ENCODE results near the gene TRABD2B. TPM values are rescaled to one million over a fixed set of nuclear protein-coding genes. Genes with fewer than 3 reads are reported as not detected.

The TRABD2B gene
- total RNA-seq, 1 donor from 2014 or later = 1.5 TPM

DNA sequence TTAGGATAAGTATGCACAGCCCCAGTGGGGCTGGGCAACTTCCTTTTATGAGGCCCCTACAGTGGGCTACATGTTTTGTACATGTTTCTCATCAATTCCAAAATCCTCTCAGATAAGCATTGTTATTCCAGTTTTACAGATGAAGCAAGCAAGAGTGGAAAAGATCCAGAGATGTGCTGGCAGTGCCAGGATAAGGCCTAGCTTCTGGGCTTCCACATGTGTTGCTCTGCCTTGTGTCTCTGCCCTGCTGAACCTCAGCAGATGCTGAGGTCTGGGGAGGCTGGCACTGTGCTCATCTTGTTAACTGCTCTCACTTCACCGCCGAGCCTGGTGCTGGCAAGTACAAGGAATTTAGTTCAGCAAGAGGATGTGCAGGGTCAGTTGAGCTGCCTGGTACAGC lies 202.1 kb downstream of the TRABD2B start:
- DNase-seq = no peak

DNA sequence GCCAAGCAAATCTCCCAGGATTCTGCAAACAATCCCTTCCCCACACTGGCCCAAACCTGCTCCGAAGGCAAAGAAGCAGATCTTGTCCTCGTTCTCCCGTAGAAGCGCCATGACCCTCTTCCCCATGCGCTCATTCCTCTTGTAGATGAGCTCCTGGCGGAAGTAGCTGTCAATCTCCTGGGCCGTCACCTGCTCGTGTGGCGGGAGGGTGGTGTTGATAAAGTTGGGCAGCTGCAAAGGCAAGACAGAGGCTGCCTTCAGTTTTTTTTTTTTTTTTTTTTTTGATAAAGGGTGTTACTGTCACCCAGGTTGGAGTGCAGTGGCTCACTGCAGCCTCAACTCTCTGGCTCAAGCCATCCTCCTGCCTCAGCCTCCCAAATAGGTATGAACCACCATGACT lies 202.7 kb downstream of the TRABD2B start:
- DNase-seq = no peak

DNA sequence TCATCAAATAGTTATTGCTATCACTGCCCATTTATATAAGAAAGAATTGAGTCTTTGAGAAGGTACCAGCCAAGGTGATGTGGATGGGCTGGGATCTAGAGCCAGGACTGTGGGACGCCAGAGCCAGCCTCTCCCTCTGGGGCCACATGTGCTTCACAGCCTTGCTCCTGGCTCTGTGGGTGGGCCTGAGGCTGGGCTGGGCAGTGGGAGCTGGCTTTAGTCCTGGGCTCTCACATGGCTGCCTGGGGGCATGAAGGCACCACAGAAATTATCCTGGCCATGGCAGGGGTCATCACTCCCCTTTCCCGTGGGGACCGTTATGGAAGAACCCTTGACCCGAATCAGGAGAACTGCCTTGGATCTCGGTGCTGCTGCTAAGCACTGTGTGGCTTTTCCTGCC lies 203.1 kb downstream of the TRABD2B start:
- DNase-seq = no peak

DNA sequence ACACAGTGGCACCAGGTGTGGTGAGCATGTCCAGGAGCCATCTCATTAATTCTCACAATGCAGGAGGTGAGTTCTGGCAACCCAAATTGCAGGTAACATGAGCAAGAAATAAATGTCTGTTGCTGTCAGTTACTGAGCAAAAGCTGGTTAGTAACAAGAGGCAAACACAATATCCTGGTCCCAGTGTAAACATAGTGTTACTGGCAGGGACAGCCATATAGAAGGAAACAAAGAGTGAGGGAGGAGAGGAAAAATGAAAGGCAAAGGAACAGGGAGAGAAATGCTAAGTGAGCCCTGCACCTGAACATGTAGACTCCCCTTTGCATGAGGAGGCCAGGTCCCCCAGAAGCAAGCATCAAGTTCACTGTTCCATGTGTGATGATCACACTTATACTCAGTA lies 203.6 kb downstream of the TRABD2B start:
- DNase-seq = no peak

DNA sequence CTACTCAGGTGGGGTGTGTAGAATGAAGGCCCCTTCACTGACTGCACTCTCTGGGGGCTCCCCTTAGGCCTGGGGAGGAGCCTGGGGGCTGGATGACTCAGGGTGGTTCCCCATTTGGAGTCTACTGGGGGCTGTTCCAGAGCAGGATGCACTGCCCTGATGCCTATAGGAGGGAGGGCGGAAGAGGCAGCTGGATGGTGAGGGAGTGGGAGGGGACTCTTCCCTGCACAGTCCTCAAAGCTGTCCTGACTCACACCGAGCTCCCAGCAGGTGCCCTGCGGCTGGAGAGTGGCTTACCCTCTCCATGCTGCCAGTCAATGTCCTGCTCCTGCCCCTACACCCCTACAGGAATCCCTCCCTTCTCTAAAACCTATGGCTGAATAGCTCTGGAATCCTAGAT lies 204.4 kb downstream of the TRABD2B start:
- no peak for DNase-seq

DNA sequence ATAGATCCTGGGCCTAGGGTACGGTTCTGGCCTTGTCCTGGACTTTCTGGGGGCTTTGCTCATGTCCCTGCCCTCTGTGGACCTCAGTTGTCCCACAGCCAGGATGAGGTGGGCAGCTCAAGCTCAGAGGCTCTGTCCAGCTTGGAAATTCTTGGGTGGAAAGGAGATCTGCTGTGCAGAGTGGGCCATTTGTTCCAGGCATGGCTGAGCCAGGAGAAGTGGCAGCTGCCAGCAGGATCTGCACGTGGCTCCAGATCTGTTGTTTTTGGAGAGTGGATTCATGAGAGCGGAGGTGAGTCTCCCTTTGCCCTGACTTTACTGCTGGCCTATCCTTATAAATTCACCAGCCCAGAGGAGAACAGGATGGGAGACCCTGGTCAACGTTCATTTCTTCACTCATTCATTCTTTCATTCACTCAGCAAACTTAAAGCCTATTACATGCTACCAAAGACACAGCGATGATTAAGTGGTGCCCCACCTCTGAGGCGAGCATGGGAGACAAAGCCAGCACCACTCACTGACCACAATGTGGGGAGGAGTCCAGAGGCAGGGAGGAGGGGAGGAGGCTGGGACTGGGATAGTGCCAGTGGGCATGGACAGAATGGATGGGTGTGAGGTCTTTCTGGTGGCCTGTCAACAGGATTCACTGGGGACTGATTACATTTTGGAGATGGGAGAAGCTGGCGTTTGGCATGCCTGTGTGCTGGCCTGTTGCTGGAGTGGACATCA lies 205.1 kb downstream of the TRABD2B start:
- DNase-seq = no peak

DNA sequence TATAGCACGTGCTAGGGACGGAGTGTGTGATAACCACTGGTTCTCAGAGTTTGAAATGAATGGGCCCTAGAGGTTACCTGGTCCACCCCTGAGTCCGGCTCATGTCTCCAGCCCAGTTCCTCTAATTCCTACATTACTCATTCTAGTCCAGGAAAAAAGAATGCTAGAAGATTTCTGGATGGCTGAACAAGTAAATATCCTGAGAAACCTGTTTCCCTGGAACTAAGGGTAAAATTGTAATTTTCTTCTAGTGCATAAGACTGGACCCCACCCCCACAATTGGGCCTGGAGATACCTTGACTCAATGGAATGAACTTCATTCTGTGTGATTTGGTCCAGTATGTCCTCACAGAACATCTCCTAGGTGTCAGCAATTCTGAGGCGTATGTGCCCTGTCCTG lies 208.4 kb downstream of the TRABD2B start:
- no peak for DNase-seq

DNA sequence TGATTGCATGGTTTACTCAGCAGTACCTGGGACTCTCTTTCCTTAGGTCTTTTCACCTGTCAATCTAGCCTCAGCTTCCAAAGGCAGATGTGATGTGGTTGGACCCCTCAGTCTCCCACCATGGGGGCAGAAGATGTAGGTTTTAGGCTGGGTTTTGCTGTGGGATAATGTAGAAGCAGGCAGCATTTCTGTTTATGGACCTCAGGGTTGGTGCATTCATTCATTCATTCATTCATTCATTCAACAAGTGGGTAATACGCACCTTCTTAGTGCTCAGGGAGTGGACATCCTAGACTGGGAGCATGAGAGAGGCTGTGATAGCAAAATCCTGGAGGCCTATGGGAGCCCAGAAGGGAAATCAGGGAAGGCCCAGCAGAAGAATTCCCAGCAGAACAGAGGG lies 209.6 kb downstream of the TRABD2B start:
- DNase-seq = no peak

DNA sequence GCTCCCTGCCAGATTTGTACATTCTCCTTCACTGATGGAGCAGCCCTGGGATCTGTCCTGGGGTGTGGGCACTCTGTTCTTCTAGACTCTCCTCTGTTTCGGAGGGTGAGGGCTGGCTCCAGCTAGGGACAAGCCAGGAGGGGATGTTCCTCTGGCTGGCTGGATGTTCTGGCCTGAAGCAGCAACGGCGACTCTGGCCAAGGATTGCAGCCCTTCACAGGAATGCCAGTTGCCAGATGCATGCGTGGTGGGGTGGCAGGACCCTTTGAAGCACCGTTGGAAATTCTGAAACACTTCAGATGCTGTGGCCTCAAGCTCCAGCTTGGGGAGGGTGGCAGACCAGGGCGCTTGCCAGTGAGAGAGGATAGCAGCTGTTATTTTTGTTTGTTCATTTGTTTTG lies 210.9 kb downstream of the TRABD2B start:
- DNase-seq = no peak

DNA sequence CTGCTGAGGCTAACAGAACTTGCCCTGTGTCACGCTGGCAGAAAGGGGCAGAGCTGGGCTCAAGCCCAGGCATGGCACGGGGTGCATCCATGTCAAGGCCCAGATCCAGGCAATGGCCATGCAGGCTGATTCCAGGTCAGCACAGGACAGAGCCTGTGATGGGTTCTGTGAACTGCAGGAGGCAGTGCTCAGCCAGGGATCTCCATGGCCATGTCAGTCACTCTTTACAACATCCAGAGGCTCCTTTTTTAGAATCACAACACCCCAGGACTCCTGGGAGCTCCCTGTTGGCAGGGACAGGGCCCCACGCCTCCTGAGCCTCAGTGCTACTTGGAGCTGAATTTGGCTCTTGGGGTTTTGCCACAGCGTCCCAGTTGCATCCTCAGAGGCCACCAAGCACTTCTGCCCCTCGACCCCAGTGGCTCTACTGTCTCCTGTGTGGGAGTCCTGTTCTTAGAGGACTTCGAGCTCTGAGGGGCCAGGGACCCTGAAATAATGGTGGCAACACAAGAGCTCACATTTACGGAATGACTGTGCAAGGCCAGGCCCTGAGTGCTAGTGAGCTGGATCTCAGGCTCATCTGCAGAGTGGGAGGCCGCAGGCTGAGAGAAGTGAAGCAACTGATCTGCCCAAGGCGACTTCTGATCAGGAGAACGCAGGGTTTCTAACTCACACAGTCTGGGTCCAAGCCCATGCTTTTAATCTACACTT lies 211.5 kb downstream of the TRABD2B start:
- no peak for DNase-seq

DNA sequence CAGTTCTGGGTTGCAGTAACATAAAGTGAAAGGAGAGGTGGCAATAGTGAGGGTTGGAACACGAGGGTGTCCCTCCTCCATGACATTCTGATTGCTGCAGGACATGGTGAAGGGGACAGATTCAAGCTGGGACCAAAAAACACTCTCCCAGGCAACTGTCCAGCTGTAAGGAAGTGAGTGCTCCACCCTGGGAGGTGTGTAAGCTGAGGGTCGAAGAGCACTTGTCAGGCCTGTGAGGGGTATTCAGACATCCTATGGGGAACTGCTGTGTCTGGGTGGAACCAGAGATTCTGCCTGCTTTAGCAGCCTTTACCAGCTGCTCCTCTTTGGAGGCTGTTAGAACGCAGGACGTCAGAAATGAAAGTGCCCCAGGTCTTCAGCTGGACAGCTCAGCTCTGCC lies 212.1 kb downstream of the TRABD2B start:
- no peak for DNase-seq

DNA sequence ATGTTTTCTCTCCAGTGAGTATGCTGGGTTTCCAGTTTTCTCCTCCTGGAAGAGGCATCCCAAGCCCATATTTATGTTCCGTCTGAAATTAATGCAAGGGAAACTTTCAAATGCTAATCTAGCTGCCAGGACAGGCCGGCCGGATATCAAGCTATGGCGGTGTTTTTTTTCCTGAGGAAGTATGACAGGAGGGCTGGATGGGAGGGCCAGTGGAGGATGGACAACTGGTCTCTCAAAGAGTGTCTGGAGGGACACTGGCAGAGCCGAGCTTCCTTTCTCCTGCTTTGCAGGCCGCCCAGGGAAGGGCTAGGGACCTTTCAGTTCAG lies 212.7 kb downstream of the TRABD2B start:
- no peak for DNase-seq

DNA sequence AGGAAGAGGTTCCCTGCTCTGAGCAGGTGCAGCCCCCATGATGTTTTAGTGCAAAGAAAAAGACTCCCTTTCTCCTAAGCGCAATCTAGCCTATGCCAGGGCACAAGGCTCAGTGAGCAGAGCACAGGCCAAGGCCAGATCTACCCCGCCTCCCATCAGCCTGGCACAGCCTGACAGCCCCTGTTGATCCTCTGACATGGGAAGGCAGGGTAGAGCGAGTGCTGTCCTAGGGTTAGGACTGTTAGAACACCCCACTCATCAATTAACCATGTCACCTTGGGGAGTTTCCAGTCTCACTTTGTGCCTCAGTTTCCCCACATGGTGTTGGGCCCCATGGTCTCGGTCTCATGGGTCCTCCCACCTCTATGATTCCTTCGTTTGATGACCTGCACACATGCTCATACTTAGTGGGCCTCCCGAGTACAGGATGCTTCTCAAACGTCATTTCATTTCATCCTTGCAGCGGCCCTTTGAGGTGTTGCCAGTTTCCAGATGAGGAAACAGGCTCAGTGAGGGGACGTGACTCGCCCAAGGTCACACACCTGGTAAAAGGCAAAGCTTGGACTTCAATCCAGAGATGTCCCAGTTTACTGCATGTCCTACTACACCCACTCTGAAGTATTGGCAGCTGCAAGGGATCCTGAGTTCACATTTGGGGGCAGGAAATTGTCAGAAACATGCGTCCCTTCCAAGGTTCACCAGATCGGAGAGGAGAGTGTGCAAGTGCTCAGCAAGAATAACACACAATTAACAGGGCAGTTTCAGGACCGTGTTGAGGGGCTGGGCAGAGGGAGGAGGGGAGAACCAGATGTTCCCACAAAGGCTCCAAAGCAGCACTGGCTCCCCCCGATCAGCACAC lies 213.3 kb downstream of the TRABD2B start:
- DNase-seq = peak; percentile 39

DNA sequence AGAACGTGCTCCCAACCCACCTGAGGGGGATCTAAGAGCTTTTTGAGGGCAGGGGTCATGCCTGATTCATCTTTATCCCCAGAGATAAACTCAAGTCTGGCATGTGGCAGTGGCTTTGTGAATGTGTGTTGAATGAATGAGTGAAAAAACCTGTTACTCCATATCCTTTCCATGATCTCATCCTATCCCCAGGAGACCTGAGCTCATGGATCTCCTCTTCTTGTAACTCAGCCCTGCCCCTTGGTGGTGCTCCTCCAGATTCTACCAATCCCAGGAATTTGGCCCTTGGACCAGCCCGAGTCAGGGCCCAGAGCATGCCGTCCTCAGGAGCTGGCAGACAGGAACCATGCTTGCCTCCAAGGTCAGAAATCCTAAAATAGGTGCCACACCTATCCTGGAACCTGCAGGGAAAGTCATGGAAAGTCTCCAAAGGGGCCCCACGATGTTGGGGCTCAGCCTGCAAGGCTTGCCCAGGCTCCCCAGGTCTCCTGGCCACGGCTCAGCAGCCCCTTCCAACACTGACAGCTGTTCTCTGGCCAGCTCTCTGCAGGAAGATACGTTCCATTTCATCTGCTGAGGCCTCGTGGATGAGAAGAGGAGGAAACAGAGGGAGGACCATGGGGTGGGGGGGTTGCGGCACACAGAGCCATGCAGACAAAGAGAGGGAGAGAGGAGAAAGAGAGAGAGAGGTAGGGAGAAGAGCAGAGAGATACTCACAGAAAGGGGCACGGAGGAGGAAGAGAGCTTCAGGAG lies 214.6 kb downstream of the TRABD2B start:
- peak; percentile 88 for DNase-seq

DNA sequence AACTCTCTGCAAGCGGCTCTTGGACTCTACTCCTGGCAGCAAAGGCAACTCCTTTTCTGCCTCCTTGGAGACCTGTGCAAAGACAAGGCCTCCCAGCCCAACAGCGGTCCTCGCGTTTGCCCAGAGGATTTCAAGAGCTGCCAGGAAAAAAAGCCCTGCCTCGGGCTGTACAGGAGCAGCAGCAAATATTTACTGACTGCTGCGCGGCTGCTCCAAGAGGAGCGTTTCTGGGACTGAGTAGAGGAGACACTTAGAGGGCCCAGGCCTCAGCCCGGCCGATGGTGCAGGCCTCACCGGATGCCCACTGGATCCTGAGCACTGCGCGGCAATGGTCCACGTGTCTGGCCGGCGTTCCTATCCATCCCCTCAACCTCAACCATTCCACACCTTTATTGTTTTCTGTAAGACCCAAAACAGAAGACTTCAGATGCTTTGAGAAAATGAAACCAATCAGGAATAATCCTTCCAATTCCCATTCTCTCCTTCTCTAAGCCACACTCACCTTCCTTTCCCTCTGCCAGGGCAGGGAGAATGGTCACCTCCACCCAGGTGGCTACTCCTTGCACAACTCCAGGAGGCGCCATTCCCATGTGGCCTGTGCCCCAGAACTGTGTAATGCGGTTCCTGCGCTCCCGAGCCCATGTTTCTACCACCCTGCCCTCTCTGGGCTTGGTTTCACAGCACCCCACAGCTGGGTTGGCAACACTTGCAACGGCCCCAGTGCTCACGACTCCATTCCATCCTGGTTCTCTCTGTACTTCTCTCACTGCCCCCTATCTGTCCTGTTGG lies 215.8 kb downstream of the TRABD2B start:
- DNase-seq = peak; percentile 52

DNA sequence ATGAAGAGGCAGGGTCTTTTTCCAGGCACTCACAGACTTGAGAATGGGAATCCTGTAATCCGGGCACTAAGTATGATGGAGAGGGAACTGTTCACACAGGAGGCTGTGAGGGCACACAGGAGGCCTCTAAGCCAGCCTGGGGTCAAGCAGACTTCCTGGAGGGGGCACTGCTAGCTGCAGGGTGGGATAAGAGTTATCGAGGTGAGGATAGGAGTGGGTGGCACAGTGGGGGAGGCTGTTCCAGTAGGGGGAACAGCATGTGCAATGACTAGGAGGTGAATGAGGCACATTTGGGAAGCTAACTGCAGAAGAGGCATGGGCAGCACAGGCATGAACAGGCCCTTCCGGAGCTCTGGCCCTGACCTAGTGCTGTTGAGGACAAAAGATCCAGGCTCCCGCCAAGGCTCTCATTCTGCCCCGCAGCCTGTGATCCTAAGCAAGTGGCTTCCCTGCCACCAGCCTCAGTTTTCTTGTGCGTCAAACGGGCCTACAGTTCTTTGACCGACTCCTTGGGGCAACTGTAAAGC lies 216.7 kb downstream of the TRABD2B start:
- DNase-seq = no peak

DNA sequence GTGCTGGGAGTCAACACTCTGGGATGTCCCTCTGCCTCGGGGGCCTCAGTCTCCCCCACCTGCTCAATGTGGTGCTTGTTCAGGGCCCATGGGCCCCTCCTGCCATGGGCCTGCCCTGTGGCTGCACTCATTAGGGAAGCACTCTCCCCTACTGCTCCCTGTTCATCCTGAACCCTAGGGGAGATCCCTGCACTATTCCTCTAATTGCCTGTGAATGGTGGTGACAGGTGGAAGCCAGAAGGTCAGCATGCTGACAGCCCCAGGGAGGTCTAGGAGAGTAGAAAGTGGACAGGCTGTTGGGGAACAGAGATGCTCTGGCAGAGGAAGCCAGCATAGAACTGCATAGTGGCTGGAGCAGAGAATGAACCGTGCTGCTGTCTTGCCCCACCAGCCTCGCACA lies 217.6 kb downstream of the TRABD2B start:
- DNase-seq = no peak

DNA sequence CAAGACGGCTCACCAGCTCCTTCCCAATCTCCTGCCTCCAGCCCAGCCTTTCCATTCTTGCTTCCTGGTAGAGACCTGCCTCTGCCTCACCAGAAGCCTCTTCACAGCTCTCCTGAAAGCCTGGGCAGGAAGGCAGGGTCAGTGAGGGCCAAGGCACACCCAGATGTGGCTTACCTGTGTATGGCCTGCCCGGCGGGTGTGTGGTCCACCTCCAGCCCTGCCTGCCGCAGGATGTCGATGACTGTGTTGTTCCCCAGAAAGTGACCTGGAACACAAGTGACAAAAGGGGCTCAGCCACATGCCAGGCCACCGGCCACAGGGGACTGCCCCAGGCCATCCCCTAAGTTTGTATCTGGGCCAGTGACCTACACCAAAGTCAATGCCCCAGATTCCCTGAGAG lies 218.9 kb downstream of the TRABD2B start:
- DNase-seq = no peak

DNA sequence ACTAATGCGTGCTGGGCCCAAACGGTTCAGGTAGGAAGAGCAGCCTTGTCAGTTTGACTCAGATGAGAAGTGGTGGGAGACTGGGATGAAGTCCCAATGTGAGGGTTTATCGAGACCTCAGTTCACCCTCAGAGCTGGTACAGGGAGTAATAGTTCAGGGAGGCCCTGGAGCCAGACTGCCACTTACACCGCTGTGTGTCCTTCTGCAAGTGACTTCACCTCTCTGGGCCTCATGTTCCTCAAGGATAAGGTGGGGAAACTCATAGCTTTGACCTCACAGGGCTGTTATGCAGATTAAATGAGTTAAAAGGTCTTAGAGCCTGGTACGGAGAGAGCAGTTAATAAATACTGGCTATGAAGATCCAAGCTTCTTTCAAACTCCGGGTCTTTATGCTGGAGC lies 219.9 kb downstream of the TRABD2B start:
- no peak for DNase-seq

DNA sequence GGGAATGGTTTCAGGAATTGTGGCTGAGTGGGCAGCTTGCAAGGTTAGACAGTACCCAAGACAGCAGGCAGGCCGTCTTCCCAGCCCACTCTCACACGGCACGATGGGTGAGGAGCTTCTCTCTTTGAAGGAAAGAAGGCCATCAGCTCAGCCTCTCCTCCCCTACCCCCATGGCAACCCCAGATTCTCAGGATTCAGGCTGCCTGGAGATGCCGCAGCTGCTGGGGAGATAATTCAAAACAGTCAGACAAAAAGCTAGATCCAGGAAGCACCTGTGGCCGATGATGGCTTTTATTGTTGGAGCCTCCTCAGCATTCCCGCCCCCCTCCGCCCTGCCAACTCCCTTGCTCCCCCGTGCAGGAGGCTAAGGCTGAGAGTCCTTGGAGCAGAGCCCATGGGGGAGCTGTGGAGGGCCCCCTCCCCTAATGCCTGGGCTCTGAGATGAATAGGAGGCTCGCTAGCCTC lies 220.5 kb downstream of the TRABD2B start:
- no peak for DNase-seq
